HUES48 (cell line): Measurements from ENCODE around the gene MPO.

ENCODE experiments used
- H3K27ac ChIP-seq: one replicate; pipeline ENCODE4 v1.7.0; 2013; ENCODE audit warnings: low read depth, low read length, inconsistent platforms
- H3K27me3 ChIP-seq: 2 replicates; pipeline ENCODE4 v1.6.1; 2013; ENCODE audit warnings: mild to moderate bottlenecking, low read length; ENCODE audit not compliant: control insufficient read depth, insufficient read depth
- H3K36me3 ChIP-seq: 2 replicates; pipeline ENCODE4 v1.6.1; 2013; ENCODE audit warnings: low read length; ENCODE audit not compliant: control insufficient read depth, insufficient read depth
- H3K4me1 ChIP-seq: 2 replicates; pipeline ENCODE4 v1.6.1; 2013; ENCODE audit warnings: mild to moderate bottlenecking, low read length; ENCODE audit not compliant: control insufficient read depth, insufficient read depth
- H3K4me3 ChIP-seq: 2 replicates; pipeline ENCODE4 v1.5.1; 2013; ENCODE audit warnings: mild to moderate bottlenecking, low read depth, low read length
- H3K9ac ChIP-seq: 2 replicates; pipeline ENCODE4 v1.6.1; 2013; ENCODE audit warnings: mild to moderate bottlenecking, low read depth, low read length, moderate library complexity
- H3K9me3 ChIP-seq: 2 replicates; pipeline ENCODE4 v1.6.1; 2013; ENCODE audit warnings: low read length; ENCODE audit not compliant: control insufficient read depth, insufficient read depth

MPO gene

DNA sequence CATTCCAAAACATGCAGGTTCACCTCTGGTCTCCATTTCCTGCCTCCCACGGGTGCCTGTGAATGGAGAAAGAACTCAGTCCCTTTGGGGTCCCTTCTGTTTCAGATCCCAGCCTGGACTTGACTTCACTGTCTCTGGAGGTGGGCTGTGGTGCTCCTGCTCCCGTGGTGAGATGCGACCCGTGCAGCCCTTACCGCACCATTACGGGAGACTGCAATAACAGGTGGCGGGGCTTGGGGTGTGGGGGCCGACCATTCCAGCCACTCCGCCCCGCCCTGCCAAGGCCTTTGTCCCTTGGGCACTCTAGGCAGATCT lies 31.8 kb downstream of the MPO start:
- H3K27me3 ChIP-seq, result peaks cover 78% of the 10 kb centered on the region
- H3K4me3 ChIP-seq, result peak overlapping the region; percentile 50; the same call in 1 of the 2 replicates

DNA sequence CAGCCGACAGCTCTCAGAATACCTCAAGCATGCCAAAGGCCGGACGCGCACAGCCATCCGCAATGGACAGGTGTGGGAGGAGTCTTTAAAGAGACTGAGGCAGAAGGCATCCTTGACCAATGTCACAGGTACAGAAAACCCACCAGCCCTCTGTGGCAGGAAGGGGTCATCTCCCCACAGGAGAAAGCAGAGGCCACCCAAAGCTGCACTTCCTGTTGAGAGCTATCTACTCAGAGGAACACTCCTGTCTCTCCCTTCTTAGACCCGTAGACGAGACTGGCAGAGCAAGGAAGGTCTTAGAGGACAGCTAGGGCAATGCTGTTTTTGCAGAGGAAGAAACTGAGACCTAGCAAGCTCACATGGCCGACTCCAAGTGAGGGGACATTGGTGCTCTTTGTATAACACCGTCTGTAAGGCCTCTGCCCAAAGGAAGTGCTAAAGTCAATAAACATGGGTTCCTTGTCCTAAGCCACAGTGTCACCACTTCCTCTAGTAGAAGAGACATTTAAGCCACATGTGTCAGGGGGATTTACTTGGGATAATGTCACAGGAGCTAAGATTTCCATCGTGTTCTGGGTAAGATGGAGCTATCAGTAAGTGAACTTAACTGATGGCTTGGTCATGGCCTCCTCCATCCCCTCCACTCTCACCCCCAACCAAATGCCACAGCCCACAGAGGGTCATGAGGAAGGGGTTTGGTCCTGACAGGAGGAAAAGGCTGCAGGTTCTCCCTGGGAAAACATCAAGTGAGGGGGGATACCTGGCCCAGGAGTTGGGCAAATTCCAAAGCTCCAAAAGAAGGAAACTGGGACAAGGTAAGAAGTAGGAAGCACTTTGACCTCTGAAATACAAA lies 33.0 kb downstream of the MPO start:
- Histone ChIP-seq H3K4me1 (no peaks in the 10 kb centered on the region), H3K27me3 (peaks cover 77% of the 10 kb centered on the region), H3K27ac (no peak overlapping the region), H3K4me3 (no peak overlapping the region), H3K9ac (no peak overlapping the region), H3K36me3 (no peaks in the 10 kb centered on the region), H3K9me3 (peaks cover 8% of the 10 kb centered on the region)

More for the DNA sequence above, 31.8 kb downstream of the MPO start:
- no peak overlapping the region for H3K27ac ChIP-seq
- H3K36me3 ChIP-seq, result no peaks in the 10 kb centered on the region
- H3K9me3 ChIP-seq, result peaks cover 8% of the 10 kb centered on the region
- H3K4me1 ChIP-seq, result no peaks in the 10 kb centered on the region
- H3K9ac ChIP-seq, result no peak overlapping the region

DNA sequence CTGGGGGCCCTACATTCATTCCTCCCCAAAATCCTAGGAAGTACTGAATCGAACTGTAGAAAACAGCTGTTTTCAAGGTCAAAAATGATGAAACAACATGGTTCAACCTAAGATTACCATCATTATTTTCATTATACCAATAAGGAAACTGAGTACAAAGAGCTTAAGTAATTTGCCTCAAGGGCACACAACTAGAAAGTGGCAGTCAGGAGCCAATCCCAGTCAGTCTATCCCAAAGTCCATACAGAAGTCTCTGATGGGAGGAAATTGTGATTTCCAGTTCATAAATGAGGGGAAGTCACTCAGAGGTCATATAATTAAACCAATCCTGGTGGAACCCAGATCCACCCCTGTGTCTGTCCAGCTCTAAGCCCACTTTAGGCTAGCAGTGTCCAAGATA lies 34.0 kb downstream of the MPO start:
- H3K4me3 ChIP-seq, result no peak overlapping the region
- H3K27ac ChIP-seq, result no peak overlapping the region
- peaks cover 68% of the 10 kb centered on the region for H3K27me3 ChIP-seq
- H3K4me1 ChIP-seq, result no peaks in the 10 kb centered on the region
- H3K36me3 ChIP-seq, result no peaks in the 10 kb centered on the region
- H3K9me3 ChIP-seq, result peaks cover 8% of the 10 kb centered on the region
- H3K9ac ChIP-seq, result no peak overlapping the region

DNA sequence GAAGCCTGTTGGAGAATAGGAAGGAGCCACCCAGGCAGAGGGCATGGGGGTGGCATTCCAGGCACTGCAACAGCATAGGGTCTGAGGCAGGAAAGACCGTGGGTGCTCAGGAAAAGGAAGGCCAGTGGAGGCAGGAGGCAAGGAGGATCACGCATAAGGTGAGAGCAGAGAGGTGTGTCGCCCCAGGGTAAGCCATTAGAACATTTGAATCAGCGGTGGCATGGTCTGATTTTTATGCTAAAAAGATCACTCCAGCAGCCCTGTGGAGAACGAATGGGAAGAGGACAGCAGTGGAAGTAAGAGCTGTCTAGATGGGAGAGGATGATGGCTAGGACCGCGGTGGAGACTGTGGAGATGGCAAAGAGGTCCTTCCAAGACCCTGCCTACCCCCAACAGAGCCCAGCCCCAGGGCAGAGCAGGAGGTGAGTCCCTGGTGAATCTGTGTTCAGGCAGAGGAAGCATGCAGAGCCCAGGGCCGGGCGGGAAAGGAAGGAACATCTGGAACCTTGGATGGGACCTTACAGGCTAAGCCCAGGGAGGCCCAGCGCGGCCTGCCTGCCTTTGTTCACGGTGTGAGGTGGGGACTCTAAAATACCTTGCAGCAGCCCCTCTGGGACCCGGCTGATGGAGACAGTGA lies 34.5 kb downstream of the MPO start:
- no peak overlapping the region for H3K27ac ChIP-seq
- H3K36me3 ChIP-seq, result no peaks in the 10 kb centered on the region
- peaks cover 8% of the 10 kb centered on the region for H3K9me3 ChIP-seq
- H3K27me3 ChIP-seq, result peaks cover 64% of the 10 kb centered on the region
- H3K9ac ChIP-seq, result no peak overlapping the region
- H3K4me1 ChIP-seq, result no peaks in the 10 kb centered on the region
- H3K4me3 ChIP-seq, result no peak overlapping the region

DNA sequence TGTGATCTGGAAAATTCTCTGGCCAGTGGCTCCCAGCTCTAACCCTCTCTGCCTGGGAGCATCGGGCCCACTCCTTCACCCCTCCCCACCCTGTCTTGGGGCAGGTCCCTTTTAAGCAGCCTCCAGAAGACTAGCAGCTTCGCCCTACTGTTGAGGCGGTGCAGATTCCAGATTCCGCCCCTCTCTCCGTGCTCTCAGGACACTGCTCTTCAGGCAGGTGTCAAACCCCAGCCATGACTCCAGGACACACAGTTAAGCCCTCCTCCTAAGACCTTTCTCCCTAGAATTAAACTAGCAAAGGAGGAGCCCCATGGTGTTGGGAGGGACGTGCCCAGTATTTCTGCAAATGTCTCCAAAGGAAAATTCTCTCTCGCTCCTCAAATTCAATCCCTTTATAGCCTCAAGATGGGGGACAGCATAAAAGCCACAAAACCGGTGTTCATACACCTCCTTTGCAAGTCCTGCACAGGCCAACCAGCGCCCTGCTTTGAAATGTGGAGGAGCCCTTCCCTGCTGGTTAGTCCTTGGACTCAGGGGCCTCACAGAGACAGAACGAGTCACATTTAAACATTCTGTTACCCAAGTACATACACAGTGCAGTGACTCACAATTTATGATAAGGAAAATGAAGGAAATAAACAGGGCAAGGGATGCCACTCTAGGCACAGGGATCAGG lies 35.2 kb downstream of the MPO start:
- Histone ChIP-seq H3K4me1 (no peaks in the 10 kb centered on the region), H3K27me3 (peaks cover 60% of the 10 kb centered on the region), H3K4me3 (no peak overlapping the region), H3K9me3 (peaks cover 8% of the 10 kb centered on the region), H3K36me3 (no peaks in the 10 kb centered on the region), H3K27ac (no peak overlapping the region), H3K9ac (no peak overlapping the region)

DNA sequence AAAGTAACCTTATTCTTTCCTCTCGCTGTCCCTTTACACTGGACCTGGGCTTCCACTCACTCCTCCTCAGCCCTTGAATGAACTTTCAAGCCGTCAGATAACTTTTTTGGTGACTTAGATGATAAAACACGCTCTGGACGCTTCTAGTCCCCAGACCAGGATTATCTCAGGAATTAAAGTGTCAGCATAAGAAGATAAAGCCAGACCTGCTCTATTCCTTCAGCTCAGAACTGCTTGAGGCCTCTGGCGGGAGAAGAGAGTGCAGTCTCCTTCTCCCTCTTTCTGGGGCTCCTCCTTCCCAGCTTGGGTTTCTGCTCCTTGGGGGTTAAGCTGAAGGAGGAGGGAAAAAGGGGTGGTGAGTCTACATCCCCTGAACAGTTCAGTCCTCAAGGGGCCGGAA lies 35.8 kb downstream of the MPO start:
- peaks cover 60% of the 10 kb centered on the region for H3K27me3 ChIP-seq
- no peaks in the 10 kb centered on the region for H3K4me1 ChIP-seq

DNA sequence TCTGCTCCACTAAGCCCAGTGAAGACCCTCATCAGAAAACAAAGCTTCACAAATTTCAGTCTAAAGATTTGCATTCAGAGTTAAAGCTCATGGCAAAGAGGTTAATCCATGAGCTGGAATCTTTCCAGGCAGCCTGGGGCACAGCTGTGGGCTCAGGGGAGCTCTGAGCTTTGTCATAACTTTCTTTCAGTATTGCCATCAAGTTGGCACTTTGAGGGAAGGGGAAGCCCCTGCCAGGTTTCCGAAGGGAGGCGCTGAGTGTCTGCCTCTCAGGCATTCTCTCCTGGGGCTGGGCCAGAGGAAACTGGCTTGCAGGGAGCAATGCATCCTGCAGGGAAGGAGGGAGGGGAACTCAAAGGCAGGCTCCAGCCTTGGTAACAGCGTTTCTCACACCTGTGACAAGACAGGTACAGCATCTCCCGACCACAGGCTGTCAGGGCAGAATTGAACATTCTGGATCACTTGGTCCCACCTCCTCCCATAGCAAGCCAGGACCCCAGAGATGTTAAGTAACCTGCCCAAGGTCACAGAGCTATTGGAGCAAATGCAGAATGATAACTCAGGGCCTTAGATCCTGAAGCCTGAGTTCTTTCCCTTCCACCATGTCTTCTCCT lies 38.5 kb downstream of the MPO start:
- Histone ChIP-seq H3K9ac (no peak overlapping the region), H3K4me3 (no peak overlapping the region), H3K36me3 (no peaks in the 10 kb centered on the region), H3K4me1 (no peaks in the 10 kb centered on the region), H3K27ac (no peak overlapping the region), H3K27me3 (peaks cover 49% of the 10 kb centered on the region), H3K9me3 (no peaks in the 10 kb centered on the region)

More for the DNA sequence above, 35.8 kb downstream of the MPO start:
- H3K9ac ChIP-seq, result no peak overlapping the region
- H3K9me3 ChIP-seq, result peaks cover 2% of the 10 kb centered on the region
- H3K27ac ChIP-seq, result no peak overlapping the region
- H3K36me3 ChIP-seq, result no peaks in the 10 kb centered on the region
- H3K4me3 ChIP-seq, result no peak overlapping the region

DNA sequence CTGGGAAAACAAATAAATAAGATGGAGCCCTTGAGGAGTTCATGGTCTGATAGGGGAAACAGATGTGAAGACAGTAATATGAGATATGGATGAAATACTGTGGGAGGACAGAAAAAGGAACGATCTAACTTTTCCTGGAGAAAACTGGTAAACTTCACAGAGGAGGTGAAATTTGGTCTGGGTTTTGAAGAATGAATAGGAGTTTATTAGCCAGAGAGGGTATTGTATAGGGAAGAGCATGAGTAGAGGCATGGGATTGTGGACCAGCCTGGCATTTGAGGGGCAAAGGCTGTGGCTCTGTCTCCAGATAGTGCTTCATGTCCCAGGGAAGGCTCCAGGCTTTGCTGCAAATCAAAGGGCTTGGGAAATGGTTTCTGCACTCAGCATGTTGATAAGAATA lies 40.7 kb downstream of the MPO start:
- H3K4me1 ChIP-seq, result no peaks in the 10 kb centered on the region
- no peak overlapping the region for H3K4me3 ChIP-seq
- no peak overlapping the region for H3K9ac ChIP-seq
- H3K9me3 ChIP-seq, result no peaks in the 10 kb centered on the region
- no peak overlapping the region for H3K27ac ChIP-seq
- H3K27me3 ChIP-seq, result peaks cover 46% of the 10 kb centered on the region
- H3K36me3 ChIP-seq, result no peaks in the 10 kb centered on the region

DNA sequence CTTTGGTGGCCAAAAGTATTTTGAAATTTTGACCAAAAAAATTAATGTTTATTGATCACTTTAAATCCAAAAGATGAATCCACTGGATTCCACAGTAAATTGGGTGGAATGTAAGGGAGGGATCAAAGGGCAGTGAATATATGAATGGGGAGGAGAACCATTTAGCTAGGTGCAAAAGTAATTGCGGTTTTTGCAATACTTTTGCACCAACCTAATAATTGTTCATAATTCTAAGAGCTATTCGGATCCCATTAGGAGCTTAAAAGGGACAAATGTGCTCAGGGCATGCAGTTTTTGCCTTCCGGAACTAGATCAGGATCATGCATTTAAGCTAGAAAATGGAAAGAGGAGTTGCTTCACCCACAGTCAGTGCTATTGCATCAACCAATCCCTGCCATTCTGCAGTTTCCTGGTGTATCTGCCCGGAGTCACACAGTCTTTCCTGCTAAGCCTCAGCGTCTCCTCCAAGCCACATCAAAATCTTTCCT lies 42.5 kb downstream of the MPO start, which contains the start of gene LPO:
Gene LPO, plus strand, starts transcription at position 438 of the 488 bp plus-strand sequence. CDS start 4,396 bp downstream, outside the sequence.
- Histone ChIP-seq H3K36me3 (no peaks in the 10 kb centered on the region), H3K27me3 (peaks cover 57% of the 10 kb centered on the region), H3K4me1 (no peaks in the 10 kb centered on the region), H3K9ac (no peak within 1 kb of the TSS), H3K9me3 (no peaks in the 10 kb centered on the region), H3K27ac (no peak within 1 kb of the TSS), H3K4me3 (no peak within 1 kb of the TSS)

DNA sequence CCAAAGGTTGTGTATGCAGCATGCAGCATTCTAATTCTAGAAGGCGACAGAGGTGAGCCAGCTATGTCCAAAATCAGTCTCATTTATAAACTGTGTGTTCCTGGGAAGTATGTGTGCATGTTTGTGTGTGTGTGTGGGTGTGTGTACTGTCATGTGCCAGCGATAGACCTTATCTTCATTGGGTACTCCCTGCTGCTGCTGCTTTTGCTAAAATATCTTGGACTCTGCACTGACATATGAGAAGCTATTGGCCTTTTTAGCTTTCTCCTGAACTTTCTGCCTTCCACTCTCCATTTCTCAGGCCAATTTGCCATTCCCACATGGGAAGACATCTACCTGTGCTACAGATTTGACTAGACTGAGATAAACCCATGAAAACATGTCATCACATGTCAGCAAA lies 44.3 kb downstream of the MPO start:
- H3K9me3 ChIP-seq, result no peaks in the 10 kb centered on the region

More for the DNA sequence above, 44.3 kb downstream of the MPO start:
- Histone ChIP-seq H3K9ac (no peak overlapping the region), H3K4me3 (no peak overlapping the region), H3K4me1 (no peaks in the 10 kb centered on the region), H3K36me3 (no peaks in the 10 kb centered on the region), H3K27me3 (peaks cover 72% of the 10 kb centered on the region), H3K27ac (no peak overlapping the region)
